Effector CD4-positive, alpha-beta T cell (primary cell): ENCODE data around the gene GC. TPM values are rescaled to one million over a fixed set of nuclear protein-coding genes. Genes with fewer than 3 reads are reported as not detected.
"Not testable (repeated sequence)": the region's sequence is repeated elsewhere in the genome, so short reads cannot be mapped to it uniquely, and the experiment has no call there.

Experiments
- DNase-seq: peaks from one replicate; pipeline ENCODE4 v3.0.0-alpha.2; 2020
- total RNA-seq: gene quantifications from one replicate; lab custom pipeline; 2026; lab: John Stamatoyannopoulos, UW

GC gene, protein sequence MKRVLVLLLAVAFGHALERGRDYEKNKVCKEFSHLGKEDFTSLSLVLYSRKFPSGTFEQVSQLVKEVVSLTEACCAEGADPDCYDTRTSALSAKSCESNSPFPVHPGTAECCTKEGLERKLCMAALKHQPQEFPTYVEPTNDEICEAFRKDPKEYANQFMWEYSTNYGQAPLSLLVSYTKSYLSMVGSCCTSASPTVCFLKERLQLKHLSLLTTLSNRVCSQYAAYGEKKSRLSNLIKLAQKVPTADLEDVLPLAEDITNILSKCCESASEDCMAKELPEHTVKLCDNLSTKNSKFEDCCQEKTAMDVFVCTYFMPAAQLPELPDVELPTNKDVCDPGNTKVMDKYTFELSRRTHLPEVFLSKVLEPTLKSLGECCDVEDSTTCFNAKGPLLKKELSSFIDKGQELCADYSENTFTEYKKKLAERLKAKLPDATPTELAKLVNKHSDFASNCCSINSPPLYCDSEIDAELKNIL
- total RNA-seq: not detected

- no peak for DNase-seq
Measured at GRCh38 chr4:71783972-71784371, at the start of gene GC. Gene GC (minus strand): TSS chr4:71784079. CDS start chr4:71784018, 61 bp downstream.

GRCh38 chr4:71833232-71833900 is 49.5 kb upstream of the GC start:
- DNase-seq: no peak

DNA sequence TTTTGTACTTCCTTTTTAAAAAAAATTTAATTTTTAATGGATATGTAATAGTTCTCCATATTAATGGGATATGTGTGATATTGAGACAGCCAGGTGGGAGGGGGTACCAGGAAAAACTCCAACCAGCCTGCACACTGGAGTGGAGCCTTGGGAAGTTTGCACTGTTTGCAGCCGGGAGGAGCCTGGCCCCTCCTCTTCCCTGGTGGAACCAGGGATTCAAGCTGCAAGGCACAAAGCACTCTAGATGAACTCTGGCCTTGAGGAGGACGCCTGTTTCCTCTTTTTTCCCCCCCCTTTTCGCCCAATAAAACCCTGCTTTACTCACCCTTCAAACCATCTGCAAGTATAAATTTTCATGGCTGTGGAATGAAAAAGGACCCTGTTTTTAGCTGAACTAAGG is 48.2 kb upstream of the GC start:
- DNase-seq: no peak

DNA sequence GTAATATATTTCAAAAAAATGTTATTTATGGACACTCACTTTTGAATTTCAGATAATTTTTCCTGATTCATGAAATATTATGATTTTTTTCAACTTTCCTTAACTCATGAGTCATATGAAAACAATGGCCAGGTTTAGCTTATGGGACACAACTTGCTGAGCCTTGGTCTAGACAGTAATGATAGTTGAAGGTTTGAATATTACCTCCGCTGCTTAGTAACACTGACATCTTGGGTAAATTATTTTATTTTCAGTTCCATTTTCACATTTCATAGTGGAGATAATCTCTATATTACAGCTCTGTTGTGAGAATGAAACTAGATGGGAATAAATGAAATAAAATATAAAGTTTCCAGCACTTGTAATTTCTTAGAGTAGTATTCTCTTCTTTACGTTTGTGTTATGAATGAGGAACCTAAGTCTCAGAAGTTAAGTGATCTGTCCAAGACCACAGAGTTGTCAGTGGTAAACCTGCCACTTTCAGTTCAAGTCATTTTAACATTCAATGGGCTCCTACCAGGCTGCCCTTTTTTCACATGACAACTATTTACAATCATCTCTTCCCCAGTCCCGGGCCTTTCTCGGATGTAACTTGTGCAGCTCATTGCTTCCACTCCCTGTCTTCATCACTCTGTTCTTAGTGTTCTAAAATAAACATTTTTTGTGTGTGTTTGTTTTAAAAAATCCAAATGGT is 46.8 kb upstream of the GC start:
- DNase-seq: no peak

DNA sequence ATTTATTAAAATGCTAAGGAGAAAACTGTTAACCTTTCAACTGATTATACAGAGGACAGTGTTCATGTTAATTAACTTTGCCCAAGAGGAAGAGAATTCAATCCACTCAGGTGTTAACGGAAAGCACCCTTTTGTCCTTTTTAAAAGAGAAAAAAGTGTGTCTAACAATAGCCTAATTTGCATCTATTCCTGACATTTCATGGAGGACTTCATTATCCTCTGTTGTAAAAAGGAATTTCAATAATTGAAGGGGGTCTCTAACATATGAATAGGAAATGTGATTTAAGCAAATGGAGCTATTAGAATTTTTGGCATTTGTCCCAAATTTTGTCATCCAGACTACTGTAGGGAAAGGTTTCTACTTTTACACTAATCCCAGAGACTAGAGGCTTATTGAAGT is 44.6 kb upstream of the GC start:
- DNase-seq: no peak

- no peak for DNase-seq
Measured at GRCh38 chr4:71827826-71828225, 43.9 kb upstream of the GC start.

GRCh38 chr4:71816676-71817303 is 32.9 kb upstream of the GC start:
- no peak for DNase-seq

- no peak for DNase-seq
Measured at GRCh38 chr4:71814433-71814832, 30.6 kb upstream of the GC start.

DNA sequence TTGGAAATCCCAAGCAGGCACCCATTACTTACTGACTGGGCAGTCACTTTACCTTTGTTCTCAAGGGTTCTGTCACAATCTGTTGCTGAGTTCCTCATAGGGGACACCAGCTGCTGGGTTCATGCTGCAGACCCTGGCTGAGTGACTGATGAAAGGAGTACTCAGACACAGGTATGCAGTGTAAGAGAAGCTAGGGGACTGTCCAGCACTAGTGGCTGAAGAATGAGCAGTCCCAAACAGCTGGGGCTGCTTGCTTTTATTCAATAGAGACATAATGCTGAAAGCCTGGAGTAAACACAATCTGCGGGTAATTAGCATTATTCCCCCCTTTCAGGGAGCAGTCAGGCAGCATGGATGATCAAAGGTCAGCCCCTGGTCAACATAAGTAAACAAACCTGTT is 25.9 kb upstream of the GC start:
- DNase-seq: not testable (repeated sequence)

DNA sequence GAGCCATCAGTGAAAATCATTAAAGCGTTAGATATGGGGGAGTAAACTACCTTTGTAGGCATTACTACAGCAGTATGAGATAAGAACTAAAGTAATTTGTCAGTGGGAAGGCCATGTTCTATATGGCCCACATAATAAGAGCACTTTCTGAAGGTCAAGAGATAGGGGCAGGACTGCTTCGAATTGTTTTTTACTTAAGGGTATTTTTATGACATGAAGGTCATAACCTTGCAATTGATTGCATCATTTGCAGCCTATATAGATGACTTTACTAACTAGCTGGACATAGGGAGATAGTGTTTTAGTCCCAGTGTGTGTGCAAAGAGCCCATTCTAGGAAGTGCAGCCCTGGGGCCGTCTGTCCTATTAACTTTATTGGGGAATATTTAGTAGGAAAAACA is 23.6 kb upstream of the GC start:
- DNase-seq: no peak

DNA sequence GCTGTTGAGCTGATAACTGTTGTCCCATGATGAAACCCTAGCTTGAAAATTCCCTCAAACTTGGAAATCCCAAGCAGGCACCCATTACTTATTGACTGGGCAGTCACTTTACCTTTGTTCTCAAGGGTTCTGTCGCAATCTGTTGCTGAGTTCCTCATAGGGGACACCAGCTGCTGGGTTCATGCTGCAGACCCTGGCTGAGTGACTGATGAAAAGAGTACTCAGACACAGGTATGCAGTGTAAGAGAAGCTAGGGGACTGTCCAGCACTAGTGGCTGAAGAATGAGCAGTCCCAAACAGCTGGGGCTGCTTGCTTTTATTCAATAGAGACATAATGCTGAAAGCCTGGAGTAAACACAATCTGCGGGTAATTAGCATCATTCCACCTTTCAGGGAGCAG is 21.4 kb upstream of the GC start:
- not testable (repeated sequence) for DNase-seq

- not testable (repeated sequence) for DNase-seq
Measured at GRCh38 chr4:71804017-71804697, 20.3 kb upstream of the GC start.

DNA sequence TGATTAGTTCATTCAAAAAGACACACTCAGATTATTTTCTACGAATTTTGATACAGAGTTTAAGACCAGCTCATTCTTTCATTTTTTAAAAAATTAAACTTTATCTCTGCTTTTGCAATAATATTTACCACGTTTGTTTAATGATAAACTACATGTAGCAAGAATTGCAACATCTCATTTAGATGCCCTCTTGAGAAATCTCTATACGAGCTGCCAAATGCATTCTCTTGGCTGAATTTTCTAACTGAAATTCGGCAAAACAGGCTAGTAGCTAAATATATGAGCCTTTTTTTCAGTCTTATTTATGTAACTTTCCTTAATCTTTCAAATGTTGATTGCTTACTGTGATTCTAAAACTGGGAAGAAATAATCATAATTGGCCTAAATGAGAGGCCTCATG is 2.1 kb upstream of the GC start:
- DNase-seq: no peak

DNA sequence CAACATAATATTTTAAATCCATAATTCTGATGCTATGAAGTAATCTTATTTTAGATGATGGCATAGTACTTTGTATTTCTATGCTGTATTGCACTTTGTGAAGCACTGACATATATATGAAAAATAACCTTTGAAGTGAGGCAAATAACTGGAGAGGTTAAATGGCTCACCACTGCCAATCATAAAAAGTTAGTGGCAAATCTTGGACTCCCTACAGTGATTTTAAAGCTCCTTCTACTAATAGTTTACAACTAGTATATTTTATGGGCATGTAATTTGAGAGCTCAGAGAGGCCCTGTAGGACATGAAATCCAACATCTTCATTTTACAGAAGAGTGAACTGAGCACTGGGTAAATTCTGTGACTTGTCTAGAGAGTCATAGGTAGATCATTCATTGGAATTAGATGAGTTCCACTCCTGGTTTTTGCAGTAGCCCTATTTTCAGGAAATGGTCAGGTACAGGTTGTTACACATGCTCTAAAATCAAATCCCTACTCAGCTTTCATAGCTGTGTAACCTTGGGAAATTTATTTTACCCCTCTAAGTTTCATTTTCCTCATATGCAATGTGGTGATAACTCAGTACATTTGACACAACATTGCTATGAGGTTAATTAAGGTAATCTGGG is 804 bp upstream of the GC start:
- DNase-seq: no peak

- no peak for DNase-seq
Measured at GRCh38 chr4:71777891-71778290, 6.0 kb downstream of the GC start.

DNA sequence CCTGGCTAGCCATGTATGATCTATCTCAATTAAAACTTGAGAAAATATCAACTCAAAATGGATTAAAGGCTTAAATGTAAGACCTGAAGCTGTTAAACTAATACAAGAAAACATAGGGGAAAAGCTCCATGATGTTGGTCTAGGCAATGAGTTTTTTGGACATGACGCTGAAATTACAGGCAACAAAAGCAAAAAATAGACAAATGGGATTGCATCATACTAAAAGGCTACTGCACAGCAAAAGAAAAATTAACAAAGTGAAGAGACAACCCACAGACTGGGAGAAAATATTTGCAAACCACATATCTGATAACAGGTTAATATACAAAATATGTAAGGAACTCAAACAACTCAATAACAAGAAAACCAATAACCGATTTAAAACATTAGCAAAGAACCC is 8.4 kb downstream of the GC start:
- DNase-seq: no peak

- DNase-seq: no peak
Measured at GRCh38 chr4:71774136-71774535, 9.7 kb downstream of the GC start.

- DNase-seq: no peak
Measured at GRCh38 chr4:71773004-71773403, 10.9 kb downstream of the GC start.

GRCh38 chr4:71772592-71772991 is 11.3 kb downstream of the GC start:
- DNase-seq: no peak

DNA sequence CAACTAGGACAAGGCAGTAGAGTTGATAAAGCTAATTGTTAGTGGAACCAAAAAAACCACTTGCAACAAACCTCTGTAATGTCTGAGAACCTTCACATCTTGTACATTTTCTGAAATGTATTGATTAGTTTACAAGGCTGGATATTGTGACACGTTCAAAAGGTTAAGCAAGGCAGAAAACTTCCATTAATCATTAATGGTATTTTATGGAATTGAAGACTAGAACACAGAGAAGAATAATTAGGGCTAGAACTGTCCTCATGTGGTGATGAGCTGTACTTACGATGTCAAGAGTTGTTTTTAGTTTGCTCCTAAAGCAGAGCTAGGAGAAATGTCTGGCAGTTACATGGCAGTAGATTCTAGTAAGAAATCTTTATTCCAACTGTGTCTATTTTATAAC is 12.3 kb downstream of the GC start:
- no peak for DNase-seq

GRCh38 chr4:71769434-71769833 is 14.4 kb downstream of the GC start:
- DNase-seq: no peak

DNA sequence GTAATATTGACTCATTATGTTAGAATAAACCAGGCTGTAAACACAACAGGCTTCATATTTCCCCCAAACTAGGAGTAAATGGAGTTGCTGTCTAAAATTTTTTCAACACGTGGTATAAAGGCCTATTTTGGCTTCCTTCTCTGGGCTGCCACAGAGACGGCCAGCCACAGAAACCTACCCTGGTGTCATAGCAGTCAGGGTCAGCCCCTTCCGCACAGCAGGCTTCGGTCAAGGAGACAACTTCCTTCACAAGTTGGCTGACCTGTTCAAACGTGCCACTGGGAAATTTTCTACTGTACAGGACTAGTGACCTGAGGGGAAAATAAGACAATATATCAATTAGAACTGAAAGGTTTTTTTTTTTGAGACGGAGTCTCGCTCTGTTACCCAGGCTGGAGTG is 15.8 kb downstream of the GC start:
- no peak for DNase-seq
